NT2/D1 (cell line): ENCODE results near the gene XYLT2.
A peak's percentile ranks its signal among the peaks of the same experiment; 100 is the strongest.
"Not testable (repeated sequence)": the region's sequence is repeated elsewhere in the genome, so short reads cannot be mapped to it uniquely, and the experiment has no call there.

Experiments used
- DNase-seq: peaks from one replicate; pipeline ENCODE4 v3.0.0-alpha.2; 2011; ENCODE audit warnings: low read depth, low spot score
- H3K27me3 ChIP-seq: 2 replicates; pipeline ENCODE4 v1.6.0; 2011; ENCODE audit warnings: mild to moderate bottlenecking; ENCODE audit not compliant: insufficient read length, insufficient read depth
- H3K36me3 ChIP-seq: 2 replicates; pipeline ENCODE4 v1.6.1; 2011; ENCODE audit warnings: mild to moderate bottlenecking, low read length, mixed read lengths; ENCODE audit not compliant: insufficient read depth, insufficient read length
- H3K4me1 ChIP-seq: 2 replicates; pipeline ENCODE4 v1.5.1; 2011; ENCODE audit not compliant: insufficient read depth, insufficient read length
- H3K4me3 ChIP-seq: 2 replicates; pipeline ENCODE4 v1.5.1; 2011; ENCODE audit warnings: low read depth; ENCODE audit not compliant: insufficient read length
- H3K9ac ChIP-seq: 2 replicates; pipeline ENCODE4 v1.6.0; 2011; ENCODE audit warnings: low read depth; ENCODE audit not compliant: insufficient read length
- H3K9me3 ChIP-seq: 2 replicates; pipeline ENCODE4 v1.5.1; 2011; ENCODE audit warnings: mild to moderate bottlenecking, low read length; ENCODE audit not compliant: insufficient read depth
- SUZ12 ChIP-seq: IDR thresholded peaks from 2 replicates; pipeline ENCODE4 v1.6.1; 2011; ENCODE audit not compliant: insufficient read length, insufficient read depth; ENCODE audit errors: extremely low read depth
- YY1 ChIP-seq: IDR thresholded peaks from 2 replicates; pipeline ENCODE4 v1.6.1; 2011; ENCODE audit not compliant: insufficient read length, insufficient read depth
- ZNF274 ChIP-seq: IDR thresholded peaks from 2 replicates; pipeline ENCODE4 v1.6.1; 2011; ENCODE audit warnings: mild to moderate bottlenecking, low read depth, low read length

The XYLT2 gene

DNA sequence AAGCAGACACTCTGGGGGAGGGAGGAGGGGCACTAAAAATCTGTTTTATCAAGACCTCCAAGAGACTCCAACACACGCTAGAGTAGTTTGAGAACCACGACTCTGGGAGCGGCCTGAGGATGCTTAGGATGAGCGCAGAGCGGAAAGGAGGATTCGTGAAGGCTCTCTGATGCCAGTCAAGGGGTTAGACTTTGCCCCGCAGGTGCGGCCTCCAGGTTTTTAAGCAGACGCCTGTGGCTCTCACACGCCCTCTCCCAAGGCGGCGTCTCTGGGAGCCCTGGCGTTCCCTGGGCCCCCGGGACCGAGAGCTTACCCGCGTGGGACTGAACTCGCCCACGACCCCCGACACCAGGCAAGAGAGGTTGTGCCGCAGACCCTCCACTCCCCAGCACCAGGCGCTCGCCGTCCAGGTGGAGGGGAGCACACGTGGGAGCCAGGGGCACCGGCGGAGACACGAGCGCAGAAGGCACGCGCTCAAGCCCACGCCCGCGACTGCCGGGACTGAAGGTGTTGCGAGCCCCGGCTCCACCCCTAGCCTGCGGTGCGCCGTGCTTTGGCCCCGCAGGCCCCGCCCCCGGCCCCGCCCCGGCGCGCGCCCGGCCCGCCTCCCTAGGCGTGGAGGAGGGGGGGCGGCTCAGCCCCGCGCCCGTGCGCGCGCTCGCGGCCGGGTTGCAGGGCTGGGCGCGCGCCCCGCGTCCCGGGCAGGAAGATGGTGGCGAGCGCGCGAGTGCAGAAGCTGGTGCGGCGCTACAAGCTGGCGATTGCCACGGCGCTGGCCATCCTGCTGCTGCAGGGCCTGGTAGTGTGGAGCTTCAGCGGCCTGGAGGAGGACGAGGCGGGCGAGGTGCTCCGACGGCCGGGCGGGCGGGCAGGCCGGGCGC lies at the start of gene XYLT2:
Gene XYLT2, plus strand, starts transcription at position 695 of the 881 bp plus-strand sequence. Its CDS starts 15 bp downstream, at position 710.
- peak; percentile 57 for DNase-seq
- Histone ChIP-seq H3K9me3 (no peaks in the 10 kb centered on the region), H3K4me1 (peaks cover 7% of the 10 kb centered on the region), H3K9ac (peak within 1 kb of the TSS; percentile 91), H3K36me3 (peaks cover 6% of the 10 kb centered on the region), H3K4me3 (peak within 1 kb of the TSS; percentile 73), H3K27me3 (peaks cover 19% of the 10 kb centered on the region)
- TF ChIP-seq YY1 (no peak), ZNF274 (no peak), SUZ12 (no peak)

DNA sequence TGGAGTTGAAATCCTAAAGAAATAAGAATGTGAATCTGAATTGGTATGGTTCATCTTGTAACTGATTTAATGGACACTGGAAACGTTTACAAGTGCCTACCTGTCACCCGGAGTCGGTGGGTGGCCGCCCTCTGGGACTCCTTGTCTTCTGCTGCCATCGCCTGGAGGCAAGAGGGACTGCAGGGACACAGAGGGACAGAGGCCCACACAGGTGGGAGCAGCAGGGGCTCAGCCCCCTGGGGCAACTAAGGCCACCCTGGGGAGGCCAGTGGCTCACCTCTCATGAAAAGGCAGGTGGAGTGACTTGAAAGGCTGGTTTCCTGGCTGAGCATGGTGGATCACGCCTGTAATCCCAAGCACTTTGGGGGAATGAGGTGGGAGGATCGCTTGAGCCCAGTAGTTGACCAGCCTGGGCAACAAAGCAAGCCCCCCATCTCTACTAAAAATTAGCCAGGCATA lies 48.5 kb upstream of the XYLT2 start:
- no peaks in the 10 kb centered on the region for H3K36me3 ChIP-seq
- TF ChIP-seq ZNF274: no peak
- no peak for TF ChIP-seq SUZ12
- no peak for TF ChIP-seq YY1
- peaks cover 12% of the 10 kb centered on the region for H3K4me1 ChIP-seq
- H3K27me3 ChIP-seq: peaks cover 11% of the 10 kb centered on the region
- no peaks in the 10 kb centered on the region for H3K9me3 ChIP-seq
- H3K9ac ChIP-seq: no peak overlapping the region
- DNase-seq: peak; percentile 46
- H3K4me3 ChIP-seq: no peak overlapping the region

DNA sequence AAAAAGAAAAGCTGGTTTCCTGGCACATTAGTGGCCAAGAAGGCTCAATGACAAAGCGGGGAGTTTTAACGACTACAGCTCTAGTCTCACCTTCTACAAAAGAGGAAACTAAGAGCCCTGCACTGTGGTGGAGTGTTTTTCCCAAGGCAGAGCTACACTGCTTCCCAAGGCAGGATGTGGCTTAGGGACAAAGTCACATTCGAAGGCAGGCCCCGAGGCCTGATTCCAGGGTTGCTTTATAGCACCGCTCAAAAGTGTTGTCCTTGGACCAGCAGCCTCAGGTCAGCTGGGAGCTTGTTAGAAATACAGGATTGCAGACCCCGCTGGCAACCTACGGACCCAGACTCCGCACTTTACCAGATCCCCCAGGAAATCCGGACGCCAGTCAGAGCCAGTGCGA lies 47.9 kb upstream of the XYLT2 start:
- no peaks in the 10 kb centered on the region for H3K9me3 ChIP-seq
- DNase-seq: no peak
- TF ChIP-seq ZNF274 (no peak), YY1 (no peak), SUZ12 (no peak)
- H3K27me3 ChIP-seq: peaks cover 11% of the 10 kb centered on the region
- peaks cover 15% of the 10 kb centered on the region for H3K4me1 ChIP-seq
- peak overlapping the region; percentile 22 for H3K9ac ChIP-seq
- no peaks in the 10 kb centered on the region for H3K36me3 ChIP-seq
- no peak overlapping the region for H3K4me3 ChIP-seq

DNA sequence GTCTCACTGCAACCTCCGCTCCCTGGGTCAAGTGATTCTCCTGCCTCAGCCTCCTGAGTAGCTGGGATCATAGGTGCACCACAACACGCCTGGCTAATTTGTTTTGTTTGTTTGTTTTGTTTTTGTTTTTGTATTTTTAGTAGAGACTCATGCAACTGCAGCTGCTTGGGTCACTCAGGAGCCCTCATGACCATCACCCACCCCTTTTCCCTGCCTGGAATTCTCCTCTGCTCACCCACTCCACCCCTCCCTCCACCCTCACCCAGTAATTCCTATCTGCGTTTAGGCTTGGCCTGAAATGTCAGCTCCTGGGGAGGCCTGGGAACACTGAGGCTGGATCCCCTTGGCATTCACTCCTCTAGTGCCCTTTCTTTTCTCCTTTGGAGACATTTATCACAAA lies 46.1 kb upstream of the XYLT2 start:
- TF ChIP-seq SUZ12 (no peak), ZNF274 (no peak)
- peaks cover 14% of the 10 kb centered on the region for H3K27me3 ChIP-seq
- H3K9ac ChIP-seq: no peak overlapping the region
- peaks cover 19% of the 10 kb centered on the region for H3K4me1 ChIP-seq
- no peak for DNase-seq
- H3K4me3 ChIP-seq: no peak overlapping the region
- no peaks in the 10 kb centered on the region for H3K36me3 ChIP-seq
- H3K9me3 ChIP-seq: no peaks in the 10 kb centered on the region

DNA sequence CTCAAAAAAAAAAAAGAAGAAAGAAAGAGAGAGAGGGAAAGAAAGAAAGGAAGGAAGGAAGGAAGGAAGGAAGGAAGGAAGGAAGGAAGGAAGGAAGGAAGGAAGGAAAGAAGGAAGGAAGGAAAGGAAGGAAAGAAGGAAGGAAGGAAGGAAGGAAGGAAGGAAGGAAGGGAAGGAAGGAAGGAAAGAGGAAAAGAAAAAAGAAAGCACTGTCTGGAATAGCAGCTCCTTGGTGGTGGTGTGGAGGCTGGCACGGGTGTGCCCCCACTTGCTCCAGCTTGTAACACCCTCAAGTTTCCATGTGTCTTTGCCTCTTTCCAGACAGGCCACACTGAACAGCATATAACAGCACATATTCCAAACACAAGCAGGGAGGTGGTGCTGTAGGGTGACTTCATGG lies 45.1 kb upstream of the XYLT2 start:
- DNase-seq, H3K4me3 ChIP-seq, H3K36me3 ChIP-seq, H3K9ac ChIP-seq, H3K9me3 ChIP-seq: not testable (repeated sequence)
- Histone ChIP-seq H3K27me3 (peaks cover 17% of the 10 kb centered on the region), H3K4me1 (peaks cover 16% of the 10 kb centered on the region)

DNA sequence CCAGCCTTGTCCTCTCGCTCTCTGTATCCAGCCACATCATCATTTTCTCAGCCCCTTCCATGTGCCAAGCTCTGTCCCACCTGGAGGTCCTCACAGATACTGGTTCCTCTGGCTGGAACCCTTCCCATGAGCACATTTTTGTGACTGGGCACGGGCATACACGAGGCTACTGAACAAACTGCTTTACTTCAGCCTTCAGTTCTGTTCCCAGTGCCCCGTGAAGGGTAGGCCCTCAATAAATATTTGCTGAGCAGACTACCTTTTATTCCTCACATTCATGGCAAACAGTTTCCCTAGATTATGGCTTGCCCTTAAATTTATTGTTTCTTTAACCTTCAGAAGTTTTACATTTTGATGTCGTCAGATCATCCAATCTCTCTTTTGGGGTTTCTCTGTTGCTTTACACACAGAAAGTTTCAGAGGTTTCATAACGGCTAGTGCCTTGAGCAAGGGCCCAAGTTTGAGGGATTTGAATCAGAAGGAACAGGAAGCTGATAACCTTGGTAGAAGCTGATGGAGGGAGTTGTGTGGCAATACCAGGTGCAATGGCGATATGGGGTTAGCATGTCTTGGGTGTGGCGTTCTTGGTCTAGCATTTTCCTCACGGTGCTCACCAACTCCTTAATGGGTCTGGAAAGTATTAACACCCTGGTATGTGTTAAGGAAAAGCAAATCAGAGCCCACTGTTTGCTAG lies 43.9 kb upstream of the XYLT2 start:
- TF ChIP-seq YY1: no peak
- TF ChIP-seq ZNF274: no peak
- no peak for TF ChIP-seq SUZ12
- no peak for DNase-seq
- Histone ChIP-seq H3K27me3 (peaks cover 17% of the 10 kb centered on the region), H3K9ac (no peak overlapping the region), H3K36me3 (no peaks in the 10 kb centered on the region), H3K4me1 (peaks cover 16% of the 10 kb centered on the region), H3K9me3 (no peaks in the 10 kb centered on the region), H3K4me3 (no peak overlapping the region)

DNA sequence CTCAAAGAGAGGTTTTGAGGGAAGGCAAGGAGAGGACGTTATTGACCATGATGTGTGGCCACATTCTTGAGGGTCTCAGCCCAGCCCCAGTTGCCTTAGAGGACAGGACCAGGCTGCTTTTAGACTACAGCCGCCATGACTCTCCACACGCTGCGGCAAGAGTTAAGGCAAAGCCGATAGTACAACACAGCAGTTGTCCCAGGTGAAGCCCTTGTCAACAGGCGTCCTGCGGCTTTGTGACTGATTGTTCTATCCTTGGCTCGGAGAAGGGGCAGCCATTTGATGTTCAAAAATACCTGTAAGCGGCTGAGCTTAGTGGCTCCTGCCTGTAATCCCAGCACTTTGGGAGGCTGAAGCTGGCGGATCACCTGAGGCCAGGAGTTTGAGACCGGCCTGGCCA lies 42.9 kb upstream of the XYLT2 start:
- H3K9ac ChIP-seq: no peak overlapping the region
- H3K4me3 ChIP-seq: no peak overlapping the region
- peaks cover 17% of the 10 kb centered on the region for H3K27me3 ChIP-seq
- DNase-seq: no peak
- no peaks in the 10 kb centered on the region for H3K9me3 ChIP-seq
- no peaks in the 10 kb centered on the region for H3K36me3 ChIP-seq
- no peak for TF ChIP-seq ZNF274
- no peak for TF ChIP-seq YY1
- no peak for TF ChIP-seq SUZ12
- peaks cover 10% of the 10 kb centered on the region for H3K4me1 ChIP-seq
